HFF-Myc (cell line): Measurements from ENCODE around the gene PRR11.

Source experiments
- DNase-seq: peaks from one replicate; pipeline ENCODE4 v3.0.0-alpha.2; 2011; ENCODE audit warnings: low read depth; ENCODE audit errors: extremely low read depth
- H3K4me3 ChIP-seq: replicated peaks from 2 replicates; pipeline ENCODE4 v1.5.1; 2011; ENCODE audit warnings: low read depth, mild to moderate bottlenecking, control low read depth, low read length
- TF ChIP-seq, protein P1 (sequence below): IDR thresholded peaks from 2 replicates; pipeline ENCODE4 v1.5.1; 2012; ENCODE audit warnings: mild to moderate bottlenecking, low read depth, low read length, control low read depth; ENCODE audit errors: missing control alignments

PRR11 gene

GRCh38 chr17:59139939-59140338 is 15.6 kb upstream of the PRR11 start:
- no peak overlapping the region for H3K4me3 ChIP-seq
- no peak for DNase-seq
- TF ChIP-seq, protein P1, sequence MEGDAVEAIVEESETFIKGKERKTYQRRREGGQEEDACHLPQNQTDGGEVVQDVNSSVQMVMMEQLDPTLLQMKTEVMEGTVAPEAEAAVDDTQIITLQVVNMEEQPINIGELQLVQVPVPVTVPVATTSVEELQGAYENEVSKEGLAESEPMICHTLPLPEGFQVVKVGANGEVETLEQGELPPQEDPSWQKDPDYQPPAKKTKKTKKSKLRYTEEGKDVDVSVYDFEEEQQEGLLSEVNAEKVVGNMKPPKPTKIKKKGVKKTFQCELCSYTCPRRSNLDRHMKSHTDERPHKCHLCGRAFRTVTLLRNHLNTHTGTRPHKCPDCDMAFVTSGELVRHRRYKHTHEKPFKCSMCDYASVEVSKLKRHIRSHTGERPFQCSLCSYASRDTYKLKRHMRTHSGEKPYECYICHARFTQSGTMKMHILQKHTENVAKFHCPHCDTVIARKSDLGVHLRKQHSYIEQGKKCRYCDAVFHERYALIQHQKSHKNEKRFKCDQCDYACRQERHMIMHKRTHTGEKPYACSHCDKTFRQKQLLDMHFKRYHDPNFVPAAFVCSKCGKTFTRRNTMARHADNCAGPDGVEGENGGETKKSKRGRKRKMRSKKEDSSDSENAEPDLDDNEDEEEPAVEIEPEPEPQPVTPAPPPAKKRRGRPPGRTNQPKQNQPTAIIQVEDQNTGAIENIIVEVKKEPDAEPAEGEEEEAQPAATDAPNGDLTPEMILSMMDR = no peak

GRCh38 chr17:59141860-59142259 is 13.7 kb upstream of the PRR11 start:
- TF ChIP-seq, protein P1 = no peak
- DNase-seq = no peak
- no peak overlapping the region for H3K4me3 ChIP-seq

GRCh38 chr17:59145571-59146096 is 9.9 kb upstream of the PRR11 start:
- TF ChIP-seq, protein P1 = no peak
- no peak for DNase-seq
- no peak overlapping the region for H3K4me3 ChIP-seq

- no peak for DNase-seq
- TF ChIP-seq, protein P1 = no peak
- H3K4me3 ChIP-seq = no peak overlapping the region
Measured at GRCh38 chr17:59149051-59149450, 6.5 kb upstream of the PRR11 start.

GRCh38 chr17:59149841-59150511 is 5.6 kb upstream of the PRR11 start:
- H3K4me3 ChIP-seq = no peak overlapping the region
- TF ChIP-seq, protein P1 = no peak
- no peak for DNase-seq

- no peak overlapping the region for H3K4me3 ChIP-seq
- TF ChIP-seq, protein P1 = no peak
- no peak for DNase-seq
Measured at GRCh38 chr17:59151006-59151405, 4.5 kb upstream of the PRR11 start.
